ENCODE measurements around the gene APMAP. TPM values are rescaled to one million over a fixed set of nuclear protein-coding genes. Genes with fewer than 3 reads are reported as not detected.

Gene APMAP
- total and polyA plus RNA-seq, 7 donors, result 19.9 to 44.5 (median 25.5) TPM

- Histone ChIP-seq H3K27me3 (ENCODE audit: insufficient read depth in 3 of 3, low read length in 2 of 3) (no peaks in the 10 kb centered on the region), H3K27ac (no peak overlapping the region), H3K4me1 (no peaks in the 10 kb centered on the region), H3K9me3 (no peaks in the 10 kb centered on the region), H3K36me3 (ENCODE audit: insufficient read depth in 1 of 2, low read depth in 1 of 2) (no peaks in the 10 kb centered on the region), H3K4me3 (no peak overlapping the region)
- intact Hi-C loops (cut with DNase I), result loop anchor here in 1 of 2 donors (5.0 kb wide), 1 partner anchor 754 kb away; no protein-coding TSS in a partner anchor
- DNase-seq (no peak), ATAC-seq (no peak)
- TF ChIP-seq CTCF (IDR thresholded peaks at IDR 0.05), result no peak
- 85 to 91% (median 86%) methylated on average over 1 of the region's 1 CpG for WGBS, 3 donors
These were observed 76.1 kb downstream of the APMAP start for GRCh38 chr20:24916412-24916811.

GRCh38 chr20:24915892-24916291, 76.7 kb downstream of the APMAP start:
- Histone ChIP-seq H3K4me3 (no peak overlapping the region), H3K36me3 (ENCODE audit: insufficient read depth in 1 of 2, low read depth in 1 of 2) (no peaks in the 10 kb centered on the region), H3K27ac (no peak overlapping the region), H3K4me1 (no peaks in the 10 kb centered on the region), H3K9me3 (no peaks in the 10 kb centered on the region), H3K27me3 (ENCODE audit: insufficient read depth in 3 of 3, low read length in 2 of 3) (no peaks in the 10 kb centered on the region)
- intact Hi-C loops (cut with DNase I), result loop anchor here in 1 of 2 donors (5.0 kb wide), 1 partner anchor 754 kb away; no protein-coding TSS in a partner anchor
- ATAC-seq, result no peak
- no peak for TF ChIP-seq CTCF (IDR thresholded peaks at IDR 0.05)
- WGBS, 3 donors, result 91 to 92% (median 91%) methylated on average over 7 of the region's 7 CpGs
- no peak for DNase-seq

- 81 to 94% (median 88%) methylated on average over 9 of the region's 9 CpGs for WGBS, 3 donors
- no peak for DNase-seq
- H3K27me3 ChIP-seq (ENCODE audit: insufficient read depth in 3 of 3, low read length in 2 of 3), result no peaks in the 10 kb centered on the region
- no peaks in the 10 kb centered on the region for H3K36me3 ChIP-seq (ENCODE audit: insufficient read depth in 1 of 2, low read depth in 1 of 2)
- no peak for ATAC-seq
- intact Hi-C loops (cut with DNase I), result loop anchor here in 1 of 2 donors (5.0 kb wide), 1 partner anchor 753 kb away; no protein-coding TSS in a partner anchor
- H3K27ac ChIP-seq, result no peak overlapping the region
- H3K9me3 ChIP-seq, result no peaks in the 10 kb centered on the region
- TF ChIP-seq CTCF (IDR thresholded peaks at IDR 0.05), result no peak
- H3K4me1 ChIP-seq, result no peaks in the 10 kb centered on the region
- no peak overlapping the region for H3K4me3 ChIP-seq
These were observed 77.1 kb downstream of the APMAP start for GRCh38 chr20:24915440-24915839.

GRCh38 chr20:24914388-24915241, 77.9 kb downstream of the APMAP start:
- Histone ChIP-seq H3K27me3 (ENCODE audit: insufficient read depth in 3 of 3, low read length in 2 of 3) (no peaks in the 10 kb centered on the region), H3K4me3 (no peak overlapping the region), H3K27ac (no peak overlapping the region), H3K36me3 (ENCODE audit: insufficient read depth in 1 of 2, low read depth in 1 of 2) (no peaks in the 10 kb centered on the region), H3K9me3 (no peaks in the 10 kb centered on the region), H3K4me1 (no peaks in the 10 kb centered on the region)
- TF ChIP-seq CTCF (IDR thresholded peaks at IDR 0.05), result no peak
- ATAC-seq (no peak), DNase-seq (no peak)
- 68 to 75% (median 70%) methylated on average over 14 of the region's 14 CpGs for WGBS, 3 donors
- intact Hi-C loops (cut with DNase I), result loop anchor here in 1 of 2 donors (5.0 kb wide), 1 partner anchor 752 kb away; no protein-coding TSS in a partner anchor
